Occipital lobe (tissue), 2 donors: ENCODE measurements around the gene IRF9. TPM values are rescaled to one million over a fixed set of nuclear protein-coding genes. Genes with fewer than 3 reads are reported as not detected.

Experiments
- DNase-seq: peaks from one replicate; lab custom pipeline; 2025; lab: John Stamatoyannopoulos, UW
- total RNA-seq: library from RNA; depleted of rRNA; stranded (reverse); fragments of >200 nt; gene quantifications from one replicate; pipeline ENCODE4 v1.2.3, GENCODE V29; 2014

The IRF9 gene, protein sequence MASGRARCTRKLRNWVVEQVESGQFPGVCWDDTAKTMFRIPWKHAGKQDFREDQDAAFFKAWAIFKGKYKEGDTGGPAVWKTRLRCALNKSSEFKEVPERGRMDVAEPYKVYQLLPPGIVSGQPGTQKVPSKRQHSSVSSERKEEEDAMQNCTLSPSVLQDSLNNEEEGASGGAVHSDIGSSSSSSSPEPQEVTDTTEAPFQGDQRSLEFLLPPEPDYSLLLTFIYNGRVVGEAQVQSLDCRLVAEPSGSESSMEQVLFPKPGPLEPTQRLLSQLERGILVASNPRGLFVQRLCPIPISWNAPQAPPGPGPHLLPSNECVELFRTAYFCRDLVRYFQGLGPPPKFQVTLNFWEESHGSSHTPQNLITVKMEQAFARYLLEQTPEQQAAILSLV
- 20.7 TPM for total RNA-seq

DNA sequence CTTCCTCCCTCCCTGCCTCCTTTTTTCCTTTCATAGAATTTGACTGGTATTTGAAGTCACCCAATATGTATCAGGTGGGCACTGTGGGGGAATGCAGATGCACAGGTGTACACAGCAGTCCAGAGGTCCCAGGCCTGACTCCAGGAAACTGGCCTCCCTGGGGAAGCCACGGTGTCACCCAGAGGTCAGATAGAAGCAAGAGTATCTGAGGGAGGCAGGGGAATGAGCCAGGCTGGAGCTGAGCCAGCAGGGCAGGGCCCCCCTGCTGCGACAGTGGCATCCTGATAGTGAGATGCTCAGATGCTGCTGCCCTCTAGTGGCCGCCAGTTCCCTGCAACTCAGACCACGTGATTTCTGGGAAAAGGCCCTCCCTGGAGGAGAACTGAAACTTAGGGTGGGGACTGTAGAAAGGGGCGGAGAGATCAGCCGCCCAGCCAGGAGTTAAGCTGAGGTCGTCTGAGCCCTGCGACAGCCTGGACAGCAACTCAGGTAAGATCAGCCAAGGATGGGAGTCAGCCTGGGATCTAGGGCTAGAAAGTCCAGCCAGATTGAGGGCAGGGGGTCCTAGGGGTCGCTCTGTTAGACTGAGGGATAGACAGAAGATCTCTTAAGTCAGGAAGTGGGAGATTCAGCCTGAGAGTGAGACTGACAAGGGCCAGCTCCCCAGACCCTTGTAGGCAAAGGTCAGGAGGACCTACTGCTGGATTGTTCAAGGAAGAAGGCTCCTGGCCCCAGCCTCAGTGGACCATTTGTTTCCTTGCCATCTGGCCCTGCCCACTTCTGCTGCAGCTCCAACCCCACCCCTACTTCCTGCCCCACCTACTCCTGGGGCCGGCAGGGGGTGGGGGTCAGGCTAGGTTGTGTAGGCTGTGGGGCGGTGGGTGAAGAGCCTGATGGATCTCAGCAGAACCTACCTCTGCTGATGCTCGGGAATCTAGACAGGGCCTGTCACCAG is at the start of gene IRF9:
Gene IRF9 (plus strand): TSS at position 416 of the 955 bp plus-strand sequence. CDS start 880 bp downstream, outside the sequence.
- peak; percentile 93 for DNase-seq

DNA sequence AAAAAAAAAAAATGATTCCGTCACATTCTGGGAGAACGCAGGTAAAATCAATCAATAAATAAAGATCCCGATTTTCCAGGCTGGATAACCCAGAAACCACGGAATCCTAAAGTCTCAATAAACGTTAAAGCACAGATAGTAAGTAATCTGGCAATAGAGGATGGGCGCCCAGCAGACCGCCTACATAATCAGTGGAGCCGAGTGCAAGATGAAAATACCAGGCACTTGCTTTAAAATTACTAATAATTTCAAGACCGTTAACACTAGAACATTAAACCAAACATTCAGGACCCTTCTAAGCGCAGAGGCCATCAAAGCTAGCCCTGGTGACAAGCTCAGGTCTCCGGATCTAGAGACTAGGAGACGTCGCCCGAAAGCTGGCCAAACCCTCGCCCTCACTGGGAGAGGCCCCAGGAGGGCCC is 47.7 kb upstream of the IRF9 start:
- DNase-seq: no peak

DNA sequence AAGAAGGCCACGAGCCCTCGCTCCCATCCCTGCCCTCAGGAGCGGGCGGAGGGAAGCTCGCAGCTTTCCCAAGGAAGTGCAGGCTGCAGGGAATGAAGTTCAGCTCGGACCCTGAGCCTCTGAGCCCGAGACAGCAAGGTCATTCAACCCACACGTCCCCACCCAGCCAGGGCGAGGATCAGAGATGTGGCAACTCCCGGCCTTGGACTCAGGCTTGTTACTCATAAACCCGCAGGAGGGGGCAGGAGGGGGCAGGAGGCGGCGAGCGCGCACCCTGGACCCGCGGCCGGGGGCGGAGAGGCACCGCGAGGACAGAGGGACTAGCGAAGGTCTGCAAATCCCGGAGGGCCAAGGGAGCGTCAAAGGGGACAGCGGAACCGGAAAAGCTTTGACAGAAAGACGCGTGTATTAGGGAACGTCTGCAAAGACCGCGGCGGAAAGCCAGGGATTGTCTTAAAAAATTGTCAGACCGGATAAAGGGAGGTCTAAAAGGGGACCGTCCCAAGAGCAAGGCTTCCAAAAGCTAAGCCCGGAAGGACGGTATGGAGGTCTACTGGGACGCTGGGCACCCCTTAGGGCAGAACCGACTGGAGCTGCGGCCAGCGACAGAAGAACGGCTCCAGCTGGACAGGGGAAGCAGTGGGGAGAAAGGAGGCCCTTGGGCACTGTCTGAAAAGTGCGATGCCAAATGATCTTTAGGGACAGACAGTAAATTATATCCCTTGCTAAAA is 47.1 kb upstream of the IRF9 start:
- peak; percentile 85 for DNase-seq

DNA sequence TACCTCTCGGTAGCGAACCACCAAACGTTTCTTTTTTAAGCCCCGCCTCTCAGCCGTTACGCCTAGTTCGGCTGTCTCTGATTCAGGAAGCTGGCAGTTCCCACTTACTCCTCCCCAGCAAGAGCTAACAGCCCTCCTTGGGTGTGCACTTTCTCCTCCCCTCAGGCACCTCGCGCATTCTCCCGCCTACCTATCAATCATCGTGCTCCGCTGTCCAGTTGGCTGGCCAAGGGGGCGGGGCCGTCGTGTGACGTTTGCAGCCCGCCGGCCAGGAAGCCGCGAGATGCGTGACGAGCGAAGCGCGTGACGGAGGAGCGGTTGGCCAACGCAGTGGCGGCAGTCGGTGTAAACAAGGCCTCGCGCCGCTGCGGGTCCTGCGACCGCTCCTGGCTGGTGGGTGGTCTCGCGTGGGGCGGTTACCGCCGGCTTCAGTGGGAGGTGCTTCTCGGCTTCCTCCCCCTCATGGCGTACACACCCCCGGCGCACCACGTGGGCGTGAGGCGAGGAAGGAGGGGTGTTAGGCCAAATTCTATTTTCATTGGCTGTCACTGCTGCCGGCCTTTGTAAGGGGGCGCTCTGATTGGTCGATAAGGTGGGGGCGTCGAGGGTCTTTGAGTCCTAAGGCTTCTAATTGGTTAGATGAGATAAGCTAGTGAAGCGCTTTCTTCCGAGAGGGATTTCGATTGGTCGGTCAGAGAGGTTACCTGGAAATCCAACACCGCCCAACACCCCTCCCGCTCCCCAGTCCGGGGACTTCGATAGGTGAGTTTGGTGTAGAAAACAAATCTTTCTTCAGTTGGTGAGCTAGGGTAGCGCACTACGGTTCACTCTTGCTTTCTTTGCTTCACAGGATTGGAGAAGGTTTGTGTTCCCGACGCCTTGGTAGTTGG is 46.3 kb upstream of the IRF9 start, which contains the start of the genes DCAF11 and NRL:
Gene DCAF11 (plus strand): TSS at position 246 of the 890 bp plus-strand sequence. CDS start 818 bp downstream, outside the sequence.
Gene NRL (minus strand): TSS at position 418 of the 890 bp plus-strand sequence. CDS start 32,101 bp downstream, outside the sequence.
- DNase-seq: peak; percentile 98

DNA sequence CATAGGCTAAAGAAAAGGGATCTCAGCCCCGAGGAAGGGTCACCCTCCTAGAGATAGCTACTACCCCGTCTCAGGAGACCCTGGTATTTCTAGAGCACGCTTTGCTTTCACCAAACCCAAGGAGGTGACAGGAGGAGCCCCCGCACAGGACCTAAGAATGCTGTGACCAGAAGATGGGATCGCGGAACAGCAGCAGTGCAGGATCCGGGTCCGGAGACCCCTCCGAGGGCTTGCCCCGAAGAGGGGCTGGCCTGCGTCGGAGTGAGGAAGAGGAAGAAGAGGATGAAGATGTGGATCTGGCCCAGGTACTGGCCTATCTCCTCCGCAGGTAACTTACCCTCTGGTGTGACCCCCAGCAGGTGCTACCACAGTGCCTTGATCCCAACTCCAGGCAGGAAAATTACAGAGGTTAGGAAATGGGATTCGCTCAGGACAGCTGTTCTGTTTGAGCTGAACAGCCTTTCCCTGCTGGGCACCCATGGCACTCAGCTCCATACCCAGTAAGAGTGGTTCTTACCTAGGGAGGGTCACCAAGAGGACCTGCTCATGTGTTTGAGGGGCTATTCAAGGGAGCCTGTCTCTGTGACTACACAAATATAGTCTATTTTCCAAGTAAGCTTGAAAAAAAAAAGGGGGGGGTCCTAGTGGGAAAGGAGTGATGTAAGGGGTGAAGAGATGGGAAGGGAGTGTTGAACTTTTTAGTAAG is 45.5 kb upstream of the IRF9 start:
- DNase-seq: no peak

DNA sequence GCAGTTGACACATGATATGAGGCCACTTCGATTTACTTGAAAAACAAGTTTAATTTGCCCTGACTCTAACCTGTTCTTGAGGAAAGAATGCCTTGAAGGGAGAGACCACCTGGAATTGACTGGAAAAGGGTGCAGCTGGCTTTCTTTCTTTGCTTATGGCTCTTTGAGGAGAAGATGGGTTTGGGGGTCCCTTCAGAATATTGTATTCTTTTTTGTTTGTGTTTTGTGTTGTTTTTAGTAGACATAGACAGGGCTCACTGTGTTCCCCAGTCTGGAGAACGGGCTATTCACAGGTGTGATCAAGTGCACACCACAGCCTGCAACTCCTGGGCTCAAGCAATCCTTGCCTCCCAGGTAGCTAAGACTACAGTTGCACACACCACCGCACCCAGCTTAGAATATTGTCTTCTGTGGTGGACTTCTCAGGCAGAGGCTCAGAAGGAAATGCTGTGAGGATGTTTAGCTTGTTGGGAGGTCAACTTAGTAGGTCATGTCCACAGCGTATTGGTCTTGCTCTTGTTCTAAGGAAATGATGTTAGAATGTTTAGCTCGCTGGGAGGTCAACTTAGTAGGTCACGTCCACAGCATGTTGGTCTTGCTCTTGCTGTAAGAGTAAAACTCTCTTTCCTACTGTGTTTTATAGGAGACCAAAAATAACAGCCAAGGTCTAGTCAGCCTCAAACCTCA is 44.8 kb upstream of the IRF9 start:
- no peak for DNase-seq

DNA sequence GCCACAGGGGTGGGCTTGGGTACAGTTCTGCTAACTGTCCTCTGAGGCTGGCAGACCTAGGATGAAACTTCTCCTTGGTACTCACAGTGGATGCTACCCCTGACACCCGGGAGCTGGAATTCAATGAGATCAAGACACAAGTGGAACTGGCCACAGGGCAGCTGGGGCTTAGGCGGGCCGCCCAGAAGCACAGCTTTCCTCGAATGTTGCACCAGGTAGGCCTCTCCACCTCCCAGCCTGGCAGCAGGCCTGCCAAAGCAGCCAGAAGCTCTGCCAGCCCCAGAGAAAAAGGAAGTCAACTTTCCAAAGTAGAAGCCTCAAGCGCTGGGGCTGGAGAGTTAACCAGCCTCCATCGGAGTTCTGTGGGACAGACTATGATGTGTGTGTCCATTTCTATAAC is 43.9 kb upstream of the IRF9 start:
- DNase-seq: no peak

DNA sequence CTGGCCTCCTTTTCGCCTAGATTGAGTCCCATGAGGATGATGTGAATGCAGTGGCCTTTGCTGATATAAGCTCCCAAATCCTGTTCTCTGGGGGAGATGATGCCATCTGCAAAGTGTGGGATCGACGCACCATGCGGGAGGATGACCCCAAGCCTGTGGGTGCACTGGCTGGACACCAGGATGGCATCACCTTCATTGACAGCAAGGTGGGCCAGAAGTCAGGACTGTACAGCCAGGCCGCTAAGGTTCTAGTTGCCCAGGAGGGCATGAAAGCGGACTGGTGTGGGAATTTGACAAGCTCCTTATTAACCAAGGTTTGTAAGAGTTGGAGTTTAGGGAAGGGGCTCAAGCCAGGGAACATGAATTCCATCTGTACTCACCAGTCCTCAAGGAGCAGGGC is 41.4 kb upstream of the IRF9 start:
- no peak for DNase-seq

DNA sequence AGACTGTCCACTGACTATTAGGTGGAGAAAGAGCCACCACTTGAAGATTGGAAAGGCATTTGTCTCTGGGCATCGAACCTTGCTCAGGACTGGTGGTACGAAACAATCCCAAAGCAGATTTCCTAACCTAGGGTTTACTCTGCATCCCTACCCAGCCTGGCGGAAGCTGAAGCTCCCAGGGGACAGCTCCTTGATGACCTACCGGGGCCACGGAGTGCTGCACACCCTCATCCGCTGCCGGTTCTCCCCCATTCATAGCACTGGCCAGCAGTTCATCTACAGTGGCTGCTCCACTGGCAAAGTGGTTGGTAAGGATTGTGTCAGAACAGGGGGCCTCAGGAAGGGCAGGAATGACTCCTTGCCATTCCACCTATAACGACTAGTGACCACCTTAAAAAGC is 39.9 kb upstream of the IRF9 start:
- no peak for DNase-seq

DNA sequence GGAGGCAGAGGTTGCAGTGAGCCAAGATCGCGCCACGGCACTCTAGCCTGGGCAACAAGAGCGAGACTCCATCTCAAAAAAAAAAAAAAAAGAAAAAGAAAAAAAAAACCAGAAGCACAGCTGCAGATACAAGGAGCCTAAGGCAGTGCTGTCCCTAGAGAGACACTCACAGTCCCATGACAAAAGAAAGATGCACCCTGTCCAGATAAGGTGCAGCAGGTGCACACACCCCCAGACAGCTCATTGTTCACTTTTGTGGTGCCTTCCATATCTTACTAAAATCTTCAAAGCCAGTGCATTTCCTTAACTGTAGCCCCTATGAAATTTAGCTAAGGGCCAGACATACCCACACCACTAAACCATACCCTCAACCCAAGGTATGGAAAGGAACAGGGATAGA is 38.6 kb upstream of the IRF9 start:
- no peak for DNase-seq

DNA sequence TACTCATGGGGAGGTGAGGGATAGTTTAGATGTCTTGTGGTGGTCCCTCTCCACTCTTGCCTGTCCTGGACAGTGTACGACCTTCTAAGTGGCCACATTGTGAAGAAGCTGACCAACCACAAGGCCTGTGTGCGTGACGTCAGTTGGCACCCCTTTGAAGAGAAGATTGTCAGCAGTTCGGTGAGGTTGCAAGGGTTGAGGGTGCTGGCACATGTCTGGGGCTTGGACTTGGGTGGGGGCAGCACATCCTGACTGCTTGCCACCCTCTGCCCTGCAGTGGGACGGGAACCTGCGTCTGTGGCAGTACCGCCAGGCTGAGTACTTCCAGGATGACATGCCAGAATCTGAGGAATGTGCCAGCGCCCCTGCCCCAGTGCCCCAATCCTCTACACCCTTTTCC is 38.2 kb upstream of the IRF9 start:
- no peak for DNase-seq

DNA sequence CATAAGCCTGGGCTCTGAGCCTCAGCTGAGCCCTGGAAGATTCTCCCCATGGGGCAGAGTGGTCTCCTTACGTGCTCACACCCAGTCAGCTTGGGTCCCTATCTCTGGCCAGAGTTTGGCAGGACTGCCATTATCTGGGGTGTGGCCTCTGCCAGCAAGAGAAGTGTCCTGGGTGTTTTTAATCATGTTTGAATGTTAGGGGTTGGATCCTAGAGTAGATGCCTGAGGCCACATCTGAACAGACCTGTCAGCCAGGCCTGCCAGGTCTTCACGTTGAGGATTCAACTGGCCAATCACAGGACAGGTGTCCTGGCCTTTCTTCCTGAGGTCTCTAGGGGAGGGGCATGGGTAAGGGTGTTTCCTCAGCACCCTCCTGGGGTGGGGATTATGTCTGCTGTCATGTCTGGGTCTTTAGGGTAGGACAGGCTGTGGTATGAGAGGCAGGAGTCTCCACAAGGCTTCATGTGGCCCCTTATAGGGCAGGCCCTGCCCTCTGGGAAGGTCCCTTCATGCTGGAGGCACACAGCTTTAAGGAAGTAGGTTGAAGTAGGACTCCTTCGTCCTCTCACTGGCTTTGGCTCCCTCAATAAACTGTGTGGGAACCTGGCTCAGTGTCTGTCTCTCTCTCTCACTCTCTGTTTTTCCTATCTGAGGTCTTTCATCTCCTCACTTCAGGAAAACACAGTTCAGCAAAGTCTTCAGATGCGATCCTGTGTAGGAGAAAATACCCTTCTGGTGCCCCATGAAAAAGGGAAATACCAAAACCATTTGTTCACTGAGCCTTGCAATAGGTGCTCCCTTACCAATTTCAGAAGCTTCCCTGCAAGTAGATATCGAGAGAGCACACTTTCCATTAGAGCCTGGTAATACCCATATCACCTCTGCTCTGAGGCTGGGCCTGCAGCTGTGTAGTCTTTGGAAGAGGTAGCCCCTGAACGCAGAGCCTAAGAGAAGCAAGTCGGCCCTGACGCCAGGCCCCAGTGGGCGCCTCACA is 37.3 kb upstream of the IRF9 start:
- no peak for DNase-seq

DNA sequence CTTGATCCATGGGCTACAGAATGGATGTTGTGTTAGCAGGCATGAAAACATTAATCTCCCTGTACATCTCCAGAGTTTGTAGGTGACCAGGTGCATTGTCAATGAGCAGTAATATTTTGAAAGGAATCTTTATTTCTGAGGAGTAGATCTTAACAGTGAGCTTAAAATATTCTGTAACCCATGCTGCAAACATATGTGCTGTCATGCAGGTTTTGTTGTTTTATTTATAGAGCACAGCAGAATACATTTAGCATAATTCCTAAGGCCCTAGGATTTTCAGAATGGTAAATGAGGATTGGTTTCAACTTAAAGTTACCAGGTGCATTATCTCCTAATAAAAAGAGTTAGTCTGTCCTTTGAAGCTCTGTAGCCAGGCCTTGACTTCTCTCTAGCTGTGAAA is 34.1 kb upstream of the IRF9 start:
- DNase-seq: no peak

DNA sequence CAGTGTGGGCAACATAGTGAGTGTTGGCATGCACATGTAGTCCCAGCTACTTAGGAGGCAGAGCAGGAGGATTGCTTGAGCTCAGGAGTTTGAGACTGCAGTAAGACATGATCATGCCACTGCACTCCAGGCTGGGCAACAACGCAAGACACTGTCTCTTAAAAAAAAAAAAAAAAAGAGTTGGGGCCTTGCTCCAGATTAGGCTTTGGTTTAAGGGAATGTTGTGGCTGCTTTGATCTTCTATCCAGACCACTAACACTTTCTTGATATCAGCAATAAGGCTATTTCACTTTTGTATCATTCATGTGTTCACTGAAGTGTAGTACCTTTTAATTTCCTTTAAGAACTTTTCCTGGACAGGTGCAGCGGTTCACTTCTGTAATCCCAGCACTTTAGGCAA is 33.4 kb upstream of the IRF9 start:
- DNase-seq: no peak

DNA sequence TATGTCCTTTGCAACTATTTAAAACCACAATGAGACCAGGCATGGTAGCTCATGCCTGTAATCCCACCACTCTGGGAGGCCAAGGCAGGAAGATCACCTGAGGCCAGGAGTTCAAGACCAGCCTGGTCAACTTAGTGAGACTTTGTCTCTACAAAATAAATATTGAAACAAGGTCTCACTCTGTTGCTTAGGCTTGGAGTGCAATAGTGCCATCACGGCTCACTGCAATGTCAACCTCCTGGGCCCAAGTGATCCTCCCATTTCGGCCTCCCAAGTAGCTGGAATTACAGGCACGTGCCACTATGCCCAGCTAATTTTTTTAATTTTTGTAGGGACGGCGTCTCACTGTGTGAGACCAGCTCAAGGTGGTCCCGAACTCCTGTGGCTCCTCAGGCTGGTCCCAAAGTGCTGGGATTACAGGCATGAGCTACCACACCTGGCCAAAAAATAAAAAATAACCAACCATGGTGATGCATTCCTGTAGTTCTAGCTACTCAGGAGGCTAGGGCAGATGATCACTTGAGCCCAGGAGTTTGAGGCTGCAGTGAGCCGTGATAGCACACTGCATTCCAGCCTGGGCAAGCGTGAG is 31.6 kb upstream of the IRF9 start:
- no peak for DNase-seq

DNA sequence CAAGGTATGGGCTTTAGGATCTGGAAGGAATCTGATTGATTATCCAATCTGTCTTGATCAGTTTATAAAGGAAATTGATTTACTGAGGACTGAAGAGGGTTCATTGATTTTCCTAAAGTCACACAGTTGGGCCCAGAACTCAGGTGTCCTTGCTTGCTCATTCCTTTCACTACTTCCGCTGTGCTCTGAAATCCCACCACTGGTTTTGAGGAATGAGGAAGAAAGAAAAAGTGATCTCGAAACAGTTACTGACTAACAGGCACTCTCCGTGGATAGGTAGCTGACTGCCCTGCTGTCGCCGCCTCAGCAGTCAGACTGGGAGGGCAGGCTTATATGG is 30.7 kb upstream of the IRF9 start, which contains the start of gene FITM1:
Gene FITM1 (plus strand): TSS at position 280 of the 337 bp plus-strand sequence. CDS start 905 bp downstream, outside the sequence.
- no peak for DNase-seq

DNA sequence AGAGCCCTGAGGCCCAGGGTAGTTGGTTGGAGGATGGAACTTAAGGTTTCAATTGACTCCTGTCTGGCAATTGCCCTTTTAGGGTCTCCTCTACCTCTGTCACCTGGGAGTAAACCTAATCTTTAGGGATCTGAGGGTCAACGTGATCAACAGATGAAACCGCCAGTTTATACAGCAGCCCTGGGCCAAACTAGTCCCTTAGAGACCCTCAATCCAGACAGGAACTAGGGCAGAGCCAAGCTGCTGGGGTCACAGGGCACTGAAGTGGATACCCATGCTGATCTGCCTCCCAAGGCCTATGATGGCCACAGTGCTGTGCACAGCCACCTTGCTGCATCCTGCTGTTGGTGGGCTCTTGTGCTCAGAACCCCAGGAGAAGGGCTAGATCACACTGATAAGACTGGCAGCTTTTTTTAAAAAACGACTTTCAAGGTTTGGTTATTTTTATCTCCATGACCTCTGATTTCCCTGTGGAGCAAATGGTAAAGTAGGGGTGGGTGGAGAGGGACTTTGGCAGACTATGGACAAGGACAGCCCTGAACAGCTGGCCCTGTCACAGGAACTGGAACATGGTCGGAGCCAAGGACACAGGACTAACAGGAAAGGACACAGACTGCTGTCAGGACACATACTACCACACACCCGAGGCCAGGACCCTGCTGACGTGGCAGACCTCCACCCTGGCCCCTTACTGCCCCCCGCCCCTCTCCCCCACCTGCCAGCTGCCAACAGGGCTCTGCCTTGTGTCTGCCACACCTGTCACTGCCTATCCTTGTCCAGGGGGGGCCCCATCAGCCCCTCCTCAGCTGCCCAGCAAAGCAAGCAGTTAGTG is 30.1 kb upstream of the IRF9 start:
- DNase-seq: no peak
